ENCODE results near the gene SMAD1.

Gene SMAD1

DNA sequence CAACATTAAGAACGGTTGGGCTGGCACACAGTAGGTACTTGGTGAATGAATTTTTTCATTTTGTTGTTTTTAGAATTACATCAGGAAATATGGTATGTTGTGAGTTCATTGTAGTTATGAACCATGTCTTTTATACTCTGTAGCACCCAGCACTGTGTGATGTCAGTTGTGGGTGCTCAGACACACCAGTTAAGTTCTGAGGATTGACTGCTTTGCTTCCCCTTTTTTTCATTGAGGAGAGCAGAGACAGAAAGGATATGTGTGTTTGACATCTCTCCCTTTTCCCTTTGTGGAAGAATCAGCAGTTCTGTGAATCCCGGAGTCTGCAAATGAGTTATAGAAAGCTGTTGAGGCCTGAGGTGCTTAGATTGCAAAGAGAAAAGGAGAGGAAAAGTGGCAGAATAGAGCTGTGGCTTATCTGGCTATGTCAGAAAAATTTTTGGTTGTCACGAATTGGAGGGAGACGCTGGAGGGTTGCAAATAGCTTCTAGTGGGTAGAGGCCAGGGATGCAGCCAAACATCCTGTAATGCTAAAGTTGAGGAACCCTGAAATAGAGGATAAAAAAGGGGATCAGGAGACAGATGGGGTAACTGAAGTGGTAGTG lies 13.1 kb downstream of the SMAD1 start:
- Histone ChIP-seq H3K9me2 (replicated peaks; ENCODE audit: low read depth, low read length) (no peaks in the 10 kb centered on the region), H3K4me2 (ENCODE audit: low read depth, low read length, poor library complexity, severe bottlenecking) (no peak overlapping the region), H3K9ac (ENCODE audit: low read depth, low read length, poor library complexity, severe bottlenecking) (no peak overlapping the region), H3K4me3 (ENCODE audit: low read length, poor library complexity, severe bottlenecking) (no peak overlapping the region), H3K9me3 (ENCODE audit: insufficient read depth, low read depth, low read length) (no peaks in the 10 kb centered on the region), H3K4me1 (ENCODE audit: insufficient read depth, low read length, poor library complexity, severe bottlenecking) (peaks cover 45% of the 10 kb centered on the region), H3K36me3 (ENCODE audit: insufficient read depth, low read length) (no peaks in the 10 kb centered on the region), H2AFZ (ENCODE audit: low read length) (no peak overlapping the region), H3K27me3 (ENCODE audit: insufficient read depth, low read length, poor library complexity, severe bottlenecking) (no peaks in the 10 kb centered on the region), H4K20me1 (ENCODE audit: insufficient read depth, low read length, poor library complexity, severe bottlenecking) (peaks cover 16% of the 10 kb centered on the region), H3K79me2 (ENCODE audit: insufficient read depth, low read length) (peaks cover 83% of the 10 kb centered on the region), H3F3A (ENCODE audit: low read depth) (peaks cover 3% of the 10 kb centered on the region; the same call in 1 of the 2 replicates)
- TF ChIP-seq EZH2phosphoT487 (IDR thresholded peaks at IDR 0.05; ENCODE audit: borderline replicate concordance) (no peak), CTCF (conservative IDR thresholded peaks at IDR 0.05; ENCODE audit: low read length) (no peak)

- H3K27me3 ChIP-seq (ENCODE audit: insufficient read depth, low read length, poor library complexity, severe bottlenecking) = no peaks in the 10 kb centered on the region
- H4K20me1 ChIP-seq (ENCODE audit: insufficient read depth, low read length, poor library complexity, severe bottlenecking) = peaks cover 13% of the 10 kb centered on the region
- no peak overlapping the region for H2AFZ ChIP-seq (ENCODE audit: low read length)
- no peak for TF ChIP-seq CTCF (conservative IDR thresholded peaks at IDR 0.05; ENCODE audit: low read length)
- TF ChIP-seq EZH2phosphoT487 (IDR thresholded peaks at IDR 0.05; ENCODE audit: borderline replicate concordance) = no peak
- no peaks in the 10 kb centered on the region for H3K9me2 ChIP-seq (replicated peaks; ENCODE audit: low read depth, low read length)
- peaks cover 42% of the 10 kb centered on the region for H3K4me1 ChIP-seq (ENCODE audit: insufficient read depth, low read length, poor library complexity, severe bottlenecking)
- no peak overlapping the region for H3K9ac ChIP-seq (ENCODE audit: low read depth, low read length, poor library complexity, severe bottlenecking)
- H3K79me2 ChIP-seq (ENCODE audit: insufficient read depth, low read length) = peaks cover 82% of the 10 kb centered on the region
- H3K36me3 ChIP-seq (ENCODE audit: insufficient read depth, low read length) = no peaks in the 10 kb centered on the region
- H3F3A ChIP-seq (ENCODE audit: low read depth) = no peaks in the 10 kb centered on the region
- H3K4me3 ChIP-seq (ENCODE audit: low read length, poor library complexity, severe bottlenecking) = no peak overlapping the region
- H3K4me2 ChIP-seq (ENCODE audit: low read depth, low read length, poor library complexity, severe bottlenecking) = no peak overlapping the region
- H3K9me3 ChIP-seq (ENCODE audit: insufficient read depth, low read depth, low read length) = no peaks in the 10 kb centered on the region
Measured at GRCh38 chr4:145496292-145496691, 14.6 kb downstream of the SMAD1 start.

- no peaks in the 10 kb centered on the region for H3K27me3 ChIP-seq (ENCODE audit: insufficient read depth, low read length, poor library complexity, severe bottlenecking)
- H3K9me2 ChIP-seq (replicated peaks; ENCODE audit: low read depth, low read length) = no peaks in the 10 kb centered on the region
- peaks cover 13% of the 10 kb centered on the region for H4K20me1 ChIP-seq (ENCODE audit: insufficient read depth, low read length, poor library complexity, severe bottlenecking)
- H3K36me3 ChIP-seq (ENCODE audit: insufficient read depth, low read length) = no peaks in the 10 kb centered on the region
- H3K4me3 ChIP-seq (ENCODE audit: low read length, poor library complexity, severe bottlenecking) = no peak overlapping the region
- no peak overlapping the region for H3K9ac ChIP-seq (ENCODE audit: low read depth, low read length, poor library complexity, severe bottlenecking)
- H3K4me2 ChIP-seq (ENCODE audit: low read depth, low read length, poor library complexity, severe bottlenecking) = no peak overlapping the region
- TF ChIP-seq CTCF (conservative IDR thresholded peaks at IDR 0.05; ENCODE audit: low read length) (no peak), EZH2phosphoT487 (IDR thresholded peaks at IDR 0.05; ENCODE audit: borderline replicate concordance) (no peak)
- peaks cover 84% of the 10 kb centered on the region for H3K79me2 ChIP-seq (ENCODE audit: insufficient read depth, low read length)
- H2AFZ ChIP-seq (ENCODE audit: low read length) = no peak overlapping the region
- H3K9me3 ChIP-seq (ENCODE audit: insufficient read depth, low read depth, low read length) = no peaks in the 10 kb centered on the region
- H3K4me1 ChIP-seq (ENCODE audit: insufficient read depth, low read length, poor library complexity, severe bottlenecking) = peaks cover 49% of the 10 kb centered on the region
- no peaks in the 10 kb centered on the region for H3F3A ChIP-seq (ENCODE audit: low read depth)
Measured at GRCh38 chr4:145497199-145498149, 15.8 kb downstream of the SMAD1 start.
